ENCODE results near the gene RAB38.

RAB38 gene

DNA sequence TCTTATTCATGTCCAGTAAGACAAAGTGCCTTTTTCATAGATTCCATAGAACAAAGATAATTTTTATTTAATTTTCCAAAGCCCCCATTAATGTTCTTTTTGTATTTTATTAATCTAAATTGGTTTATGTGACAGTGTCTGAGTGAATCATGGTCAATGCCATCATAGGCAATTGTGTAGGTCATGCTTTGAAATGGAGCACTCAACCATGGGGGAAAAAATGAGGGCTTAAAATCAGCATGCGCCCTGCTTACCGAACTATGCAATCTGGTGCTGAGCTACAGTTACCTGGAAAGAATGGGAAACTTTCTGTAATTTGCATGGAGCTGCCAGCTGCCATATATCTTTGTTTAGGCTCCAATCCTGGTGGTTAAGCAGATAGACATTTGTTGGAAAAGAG is 28.4 kb upstream of the RAB38 start:
- no peak overlapping the region for H3K4me3 ChIP-seq (ENCODE audit: low read depth, low read length)
- TF ChIP-seq, protein P1, sequence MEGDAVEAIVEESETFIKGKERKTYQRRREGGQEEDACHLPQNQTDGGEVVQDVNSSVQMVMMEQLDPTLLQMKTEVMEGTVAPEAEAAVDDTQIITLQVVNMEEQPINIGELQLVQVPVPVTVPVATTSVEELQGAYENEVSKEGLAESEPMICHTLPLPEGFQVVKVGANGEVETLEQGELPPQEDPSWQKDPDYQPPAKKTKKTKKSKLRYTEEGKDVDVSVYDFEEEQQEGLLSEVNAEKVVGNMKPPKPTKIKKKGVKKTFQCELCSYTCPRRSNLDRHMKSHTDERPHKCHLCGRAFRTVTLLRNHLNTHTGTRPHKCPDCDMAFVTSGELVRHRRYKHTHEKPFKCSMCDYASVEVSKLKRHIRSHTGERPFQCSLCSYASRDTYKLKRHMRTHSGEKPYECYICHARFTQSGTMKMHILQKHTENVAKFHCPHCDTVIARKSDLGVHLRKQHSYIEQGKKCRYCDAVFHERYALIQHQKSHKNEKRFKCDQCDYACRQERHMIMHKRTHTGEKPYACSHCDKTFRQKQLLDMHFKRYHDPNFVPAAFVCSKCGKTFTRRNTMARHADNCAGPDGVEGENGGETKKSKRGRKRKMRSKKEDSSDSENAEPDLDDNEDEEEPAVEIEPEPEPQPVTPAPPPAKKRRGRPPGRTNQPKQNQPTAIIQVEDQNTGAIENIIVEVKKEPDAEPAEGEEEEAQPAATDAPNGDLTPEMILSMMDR (IDR thresholded peaks at IDR 0.05; ENCODE audit: insufficient read depth, low read length, missing control alignments): no peak
- ChIA-PET POLR2A (no interaction called here), CTCF (no interaction called here)
- no peak for DNase-seq (ENCODE audit: low read depth, low spot score)

- ChIA-PET POLR2A (no interaction called here), CTCF (no interaction called here)
- DNase-seq (ENCODE audit: low read depth, low spot score): no peak
- H3K4me3 ChIP-seq (ENCODE audit: low read depth, low read length): no peak overlapping the region
- TF ChIP-seq, protein P1 (IDR thresholded peaks at IDR 0.05; ENCODE audit: insufficient read depth, low read length, missing control alignments): no peak
Measured at GRCh38 chr11:88202498-88202897, 27.3 kb upstream of the RAB38 start.

DNA sequence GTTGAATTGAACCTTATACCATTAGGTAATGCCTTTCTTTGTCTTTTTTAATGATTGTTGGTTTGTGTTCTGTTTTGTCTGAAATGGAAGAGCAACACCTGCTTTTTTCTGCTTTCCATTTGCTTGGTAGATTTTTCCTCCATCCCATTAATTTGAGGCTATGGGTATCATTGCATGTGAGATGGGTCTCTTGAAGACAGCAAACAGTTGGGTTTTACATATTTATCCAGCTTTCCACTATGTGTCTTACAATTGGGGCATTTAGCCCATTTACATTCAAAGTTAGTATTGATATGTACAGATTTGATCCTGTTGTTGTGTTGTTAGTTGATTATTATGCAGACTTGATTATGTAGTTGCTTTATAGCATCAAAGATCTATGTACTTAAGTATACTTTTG is 21.1 kb upstream of the RAB38 start:
- DNase-seq (ENCODE audit: low read depth, low spot score): no peak
- ChIA-PET POLR2A (no interaction called here), CTCF (no interaction called here)
- TF ChIP-seq, protein P1 (IDR thresholded peaks at IDR 0.05; ENCODE audit: insufficient read depth, low read length, missing control alignments): no peak
- no peak overlapping the region for H3K4me3 ChIP-seq (ENCODE audit: low read depth, low read length)

DNA sequence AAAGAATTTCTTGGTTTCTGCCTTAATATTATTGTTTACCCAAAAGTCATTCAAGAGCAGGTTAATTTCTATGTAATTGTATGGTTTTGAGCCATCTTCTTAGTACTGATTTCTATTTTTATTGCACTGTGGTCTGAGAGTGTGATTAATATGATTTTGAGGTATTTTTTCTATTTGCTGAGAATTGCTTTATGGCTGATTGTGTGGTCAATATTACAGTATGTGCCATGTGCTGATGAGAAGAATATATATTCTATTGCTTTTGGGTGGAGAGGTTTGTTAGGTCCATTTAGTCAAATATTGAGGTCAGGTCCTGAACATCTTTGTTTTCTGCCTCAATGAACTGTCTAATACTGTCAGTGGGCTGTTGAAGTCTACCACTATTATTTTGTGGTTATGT is 20.7 kb upstream of the RAB38 start:
- ChIA-PET CTCF (no interaction called here), POLR2A (no interaction called here)
- DNase-seq (ENCODE audit: low read depth, low spot score): no peak
- TF ChIP-seq, protein P1 (IDR thresholded peaks at IDR 0.05; ENCODE audit: insufficient read depth, low read length, missing control alignments): no peak
- no peak overlapping the region for H3K4me3 ChIP-seq (ENCODE audit: low read depth, low read length)

GRCh38 chr11:88194990-88195389 is 19.7 kb upstream of the RAB38 start:
- ChIA-PET CTCF (interaction anchor here (1.3 kb wide), 1 partner anchor 348 kb away, joined by 5 read pairs; no protein-coding TSS in a partner anchor), POLR2A (no interaction called here)
- no peak overlapping the region for H3K4me3 ChIP-seq (ENCODE audit: low read depth, low read length)
- TF ChIP-seq, protein P1 (IDR thresholded peaks at IDR 0.05; ENCODE audit: insufficient read depth, low read length, missing control alignments): no peak
- DNase-seq (ENCODE audit: low read depth, low spot score): no peak

DNA sequence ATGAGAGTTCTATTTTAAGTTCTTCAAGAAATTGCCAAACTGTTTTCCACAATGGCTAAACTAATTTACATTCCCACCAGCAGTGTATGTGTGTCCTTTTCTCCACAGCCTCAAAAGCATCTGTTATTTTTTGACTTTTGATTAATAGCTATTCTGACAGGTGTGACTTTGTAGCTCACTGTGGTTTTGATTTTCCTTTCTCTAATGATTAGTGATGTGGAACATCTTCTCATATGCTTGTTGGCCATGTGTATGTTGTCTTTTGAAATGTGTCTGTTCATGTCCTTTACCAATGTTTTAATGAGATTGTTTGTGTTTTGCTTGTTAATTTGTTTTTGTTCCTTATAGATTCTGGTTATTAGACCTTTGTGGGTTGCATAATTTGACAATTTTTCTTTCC is 18.0 kb upstream of the RAB38 start:
- CTCF ChIA-PET: no interaction called here

More for the DNA sequence above, 18.0 kb upstream of the RAB38 start:
- no peak for DNase-seq (ENCODE audit: low read depth, low spot score)
- H3K4me3 ChIP-seq (ENCODE audit: low read depth, low read length): no peak overlapping the region
- TF ChIP-seq, protein P1 (IDR thresholded peaks at IDR 0.05; ENCODE audit: insufficient read depth, low read length, missing control alignments): no peak
- POLR2A ChIA-PET: no interaction called here

Measured in AG04449 (cell line).